Stimulated activated naive CD8-positive, alpha-beta T cell treated with anti-CD3 and anti-CD28 coated beads, Interleukin-15, amount 100 ng/mL, for 72 hours (primary cell): Measurements from ENCODE around the gene NEUROG2.
A peak's percentile ranks its signal among the peaks of the same experiment; 100 is the strongest.
"Not testable (repeated sequence)": the region's sequence is repeated elsewhere in the genome, so short reads cannot be mapped to it uniquely, and the experiment has no call there.

Experiments
- ATAC-seq: fragments of 150-1000 bp; cut with Tn5 transposase; 2 replicates; pipeline ENCODE4 v1.10.0; 2021; ENCODE audit warnings: mild to moderate bottlenecking, moderate library complexity
- DNase-seq, 2 donors: peaks; one replicate each; pipeline ENCODE4 v3.0.0; 2021 to 2022
- H3K27ac Mint-ChIP-seq, 2 donors: one replicate each; pipeline ENCODE4 v1.8.0; 2022; ENCODE audit warnings: mild to moderate bottlenecking in 2 of 2, mixed read lengths in 2 of 2, moderate library complexity in 2 of 2
- H3K27me3 Mint-ChIP-seq: one replicate; pipeline ENCODE4 v1.8.0; 2022; ENCODE audit warnings: mixed read lengths
- H3K4me1 Mint-ChIP-seq: one replicate; pipeline ENCODE4 v1.8.0; 2022; ENCODE audit warnings: mild to moderate bottlenecking, mixed read lengths
- H3K4me3 Mint-ChIP-seq, 2 donors: one replicate each; pipeline ENCODE4 v1.8.0; 2022; ENCODE audit warnings: mild to moderate bottlenecking in 2 of 2, mixed read lengths in 2 of 2, moderate library complexity in 1 of 2
- H3K9me3 Mint-ChIP-seq, 2 donors: one replicate each; pipeline ENCODE4 v1.8.0; 2022; ENCODE audit warnings: mixed read lengths in 2 of 2

NEUROG2 gene

GRCh38 chr4:112513971-112514646 lies 1.9 kb downstream of the NEUROG2 start:
- peak; percentile 11 for ATAC-seq
- H3K27ac Mint-ChIP-seq: no peak overlapping the region
- peaks cover 97% of the 10 kb centered on the region for H3K27me3 Mint-ChIP-seq
- peak in 1 of 2 donors; percentile 18 for DNase-seq
- H3K4me1 Mint-ChIP-seq: peaks cover 72% of the 10 kb centered on the region
- peak overlapping the region; percentile 97 to 98 for H3K4me3 Mint-ChIP-seq
- no peaks in the 10 kb centered on the region for H3K9me3 Mint-ChIP-seq

GRCh38 chr4:112511803-112512118 lies 4.2 kb downstream of the NEUROG2 start:
- Mint-ChIP-seq H3K27me3 (peaks cover 97% of the 10 kb centered on the region), H3K4me1 (peaks cover 63% of the 10 kb centered on the region), H3K4me3 (no peak overlapping the region), H3K27ac (no peak overlapping the region), H3K9me3 (no peaks in the 10 kb centered on the region)
- ATAC-seq: no peak
- no peak for DNase-seq

- H3K27me3 Mint-ChIP-seq: peaks cover 97% of the 10 kb centered on the region
- peaks cover 58% of the 10 kb centered on the region for H3K4me1 Mint-ChIP-seq
- no peaks in the 10 kb centered on the region for H3K9me3 Mint-ChIP-seq
- DNase-seq (peak in 1 of 2 donors; percentile 7), ATAC-seq (no peak)
- H3K4me3 Mint-ChIP-seq: peak overlapping the region; percentile 49 to 53
- H3K27ac Mint-ChIP-seq: no peak overlapping the region
Observed at GRCh38 chr4:112511093-112511802, 4.7 kb downstream of the NEUROG2 start.

GRCh38 chr4:112510291-112511092 lies 5.5 kb downstream of the NEUROG2 start:
- Mint-ChIP-seq H3K27me3 (peaks cover 97% of the 10 kb centered on the region), H3K9me3 (no peaks in the 10 kb centered on the region), H3K4me1 (peaks cover 51% of the 10 kb centered on the region), H3K27ac (no peak overlapping the region), H3K4me3 (peak overlapping the region; percentile 56 to 60)
- DNase-seq (peak in 1 of 2 donors; percentile 5), ATAC-seq (no peak)

GRCh38 chr4:112509243-112510141 lies 6.5 kb downstream of the NEUROG2 start:
- ATAC-seq (no peak), DNase-seq (peak in 1 of 2 donors; percentile 2)
- peaks cover 90% of the 10 kb centered on the region for H3K27me3 Mint-ChIP-seq
- no peak overlapping the region for H3K27ac Mint-ChIP-seq
- H3K4me1 Mint-ChIP-seq: peaks cover 42% of the 10 kb centered on the region
- H3K4me3 Mint-ChIP-seq: peak overlapping the region; percentile 68 to 75
- H3K9me3 Mint-ChIP-seq: no peaks in the 10 kb centered on the region

GRCh38 chr4:112508356-112508755 lies 7.6 kb downstream of the NEUROG2 start:
- peaks cover 33% of the 10 kb centered on the region for H3K4me1 Mint-ChIP-seq
- no peaks in the 10 kb centered on the region for H3K9me3 Mint-ChIP-seq
- H3K27ac Mint-ChIP-seq: no peak overlapping the region
- no peak for DNase-seq
- H3K4me3 Mint-ChIP-seq: peak overlapping the region in 1 of 2 donors; percentile 1
- H3K27me3 Mint-ChIP-seq: peaks cover 78% of the 10 kb centered on the region
- no peak for ATAC-seq

- Mint-ChIP-seq H3K4me1 (peaks cover 15% of the 10 kb centered on the region), H3K4me3 (no peak overlapping the region), H3K27ac (no peak overlapping the region), H3K9me3 (no peaks in the 10 kb centered on the region), H3K27me3 (peaks cover 66% of the 10 kb centered on the region)
- ATAC-seq (no peak), DNase-seq (no peak)
Observed at GRCh38 chr4:112504807-112505206, 11.2 kb downstream of the NEUROG2 start.

GRCh38 chr4:112502871-112503270 lies 13.1 kb downstream of the NEUROG2 start:
- Mint-ChIP-seq H3K27me3 (peaks cover 46% of the 10 kb centered on the region), H3K4me3 (no peak overlapping the region)

GRCh38 chr4:112492321-112492720 lies 23.7 kb downstream of the NEUROG2 start:
- no peak for DNase-seq
- Mint-ChIP-seq H3K4me1 (no peaks in the 10 kb centered on the region), H3K4me3 (no peak overlapping the region), H3K27ac (no peak overlapping the region), H3K27me3 (peaks cover 19% of the 10 kb centered on the region), H3K9me3 (peaks cover 21 to 31% of the 10 kb centered on the region in 2 donors)
- no peak for ATAC-seq

More at GRCh38 chr4:112502871-112503270, 13.1 kb downstream of the NEUROG2 start:
- H3K27ac Mint-ChIP-seq: no peak overlapping the region
- no peak for ATAC-seq
- no peak for DNase-seq
- no peaks in the 10 kb centered on the region for H3K4me1 Mint-ChIP-seq
- H3K9me3 Mint-ChIP-seq: no peaks in the 10 kb centered on the region

- not testable (repeated sequence) for ATAC-seq, H3K27ac Mint-ChIP-seq, H3K4me1 Mint-ChIP-seq, H3K4me3 Mint-ChIP-seq, DNase-seq
- H3K27me3 Mint-ChIP-seq: peaks cover 24% of the 10 kb centered on the region
- H3K9me3 Mint-ChIP-seq: peaks cover 21 to 31% of the 10 kb centered on the region in 2 donors
Observed at GRCh38 chr4:112490808-112491207, 25.2 kb downstream of the NEUROG2 start.

- Mint-ChIP-seq H3K27me3 (peaks cover 16% of the 10 kb centered on the region), H3K4me3 (no peak overlapping the region), H3K9me3 (peaks cover 14 to 25% of the 10 kb centered on the region in 2 donors), H3K4me1 (no peaks in the 10 kb centered on the region), H3K27ac (no peak overlapping the region)
- ATAC-seq (no peak), DNase-seq (no peak)
Observed at GRCh38 chr4:112485930-112486329, 30.1 kb downstream of the NEUROG2 start.

- Mint-ChIP-seq H3K27me3 (peaks cover 8% of the 10 kb centered on the region), H3K4me3 (no peak overlapping the region), H3K9me3 (peaks cover 0 to under 1% of the 10 kb centered on the region in 2 donors), H3K27ac (no peak overlapping the region), H3K4me1 (no peaks in the 10 kb centered on the region)
- DNase-seq (no peak), ATAC-seq (no peak)
Observed at GRCh38 chr4:112473985-112474384, 42.0 kb downstream of the NEUROG2 start.

- H3K27me3 Mint-ChIP-seq: peaks cover 8% of the 10 kb centered on the region
- H3K4me3 Mint-ChIP-seq: no peak overlapping the region
- ATAC-seq (no peak), DNase-seq (no peak)
- H3K4me1 Mint-ChIP-seq: no peaks in the 10 kb centered on the region
- no peak overlapping the region for H3K27ac Mint-ChIP-seq
- peaks cover 0 to 1% of the 10 kb centered on the region in 2 donors for H3K9me3 Mint-ChIP-seq
Observed at GRCh38 chr4:112472318-112472717, 43.7 kb downstream of the NEUROG2 start.
